AG04449 (cell line): ENCODE data around the gene PHF21B.

Experiments used
- CTCF ChIA-PET: fragments of 350-600 bp; formaldehyde crosslinking; extraction: SDS; loops from one replicate; lab custom pipeline; 2021; ENCODE audit warnings: antibody characterized with exemption; lab: Yijun Ruan, JAX
- POLR2A ChIA-PET: fragments of 400-600, 350-600 bp; formaldehyde crosslinking; extraction: SDS; loops from one replicate; lab custom pipeline; 2020; ENCODE audit warnings: antibody characterized with exemption, inconsistent platforms; lab: Yijun Ruan, JAX
- DNase-seq: peaks from one replicate; pipeline ENCODE4 v3.0.0-alpha.2; 2010; ENCODE audit warnings: low read depth, low spot score
- H3K4me3 ChIP-seq: 2 replicates; pipeline ENCODE4 v1.5.1; 2011; ENCODE audit warnings: low read depth, mild to moderate bottlenecking, control low read depth, low read length
- CTCF ChIP-seq: IDR thresholded peaks from one replicate; pipeline ENCODE4 v1.5.1; 2011; ENCODE audit warnings: mild to moderate bottlenecking, moderate library complexity, low read length, control low read depth, inconsistent platforms; ENCODE audit not compliant: insufficient read depth; ENCODE audit errors: missing control alignments

PHF21B gene

GRCh38 chr22:44870021-44870420 is 139.8 kb downstream of the PHF21B start:
- no peak for DNase-seq
- CTCF ChIA-PET, result no interaction called here
- POLR2A ChIA-PET, result no interaction called here
- no peak for TF ChIP-seq CTCF
- no peak overlapping the region for H3K4me3 ChIP-seq

GRCh38 chr22:44869196-44869595 is 140.6 kb downstream of the PHF21B start:
- ChIA-PET POLR2A (no interaction called here), CTCF (no interaction called here)
- DNase-seq, result no peak
- no peak for TF ChIP-seq CTCF
- H3K4me3 ChIP-seq, result no peak overlapping the region

GRCh38 chr22:44865193-44866057 is 144.4 kb downstream of the PHF21B start:
- TF ChIP-seq CTCF, result no peak
- H3K4me3 ChIP-seq, result no peak overlapping the region
- ChIA-PET POLR2A (no interaction called here), CTCF (no interaction called here)
- no peak for DNase-seq

- TF ChIP-seq CTCF, result no peak
- POLR2A ChIA-PET, result no interaction called here
Observed at GRCh38 chr22:44862981-44863860, 146.6 kb downstream of the PHF21B start.

GRCh38 chr22:44862281-44862680 is 147.5 kb downstream of the PHF21B start:
- no peak for DNase-seq
- no peak overlapping the region for H3K4me3 ChIP-seq
- ChIA-PET CTCF (no interaction called here), POLR2A (no interaction called here)
- TF ChIP-seq CTCF, result no peak

More at GRCh38 chr22:44862981-44863860, 146.6 kb downstream of the PHF21B start:
- no peak for DNase-seq
- H3K4me3 ChIP-seq, result no peak overlapping the region
- CTCF ChIA-PET, result no interaction called here

- DNase-seq, result no peak
- POLR2A ChIA-PET, result no interaction called here
- no peak overlapping the region for H3K4me3 ChIP-seq
- no peak for TF ChIP-seq CTCF
- CTCF ChIA-PET, result no interaction called here
Observed at GRCh38 chr22:44861245-44861644, 148.6 kb downstream of the PHF21B start.
